ENCODE data around the gene EPHB1.

EPHB1 gene

DNA sequence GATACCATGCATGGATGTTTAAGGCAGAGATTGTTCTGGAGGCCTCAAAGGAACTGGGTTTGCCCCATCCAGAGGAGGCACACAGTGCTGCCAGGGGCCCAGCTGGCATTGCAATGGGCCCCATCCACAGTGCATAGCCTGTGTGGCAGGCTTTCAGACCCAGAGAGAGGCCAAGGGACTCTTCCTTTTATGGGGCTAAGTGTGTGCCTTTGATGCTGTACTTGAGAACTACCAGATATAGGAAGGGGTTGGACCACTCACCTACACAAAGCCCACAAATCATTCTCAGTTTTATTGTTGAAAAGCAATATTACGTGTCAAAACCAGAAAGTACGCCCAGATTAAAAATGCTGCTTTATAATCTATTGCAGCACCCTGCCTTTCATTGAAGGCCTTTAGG is 134.9 kb downstream of the EPHB1 start:
- Histone ChIP-seq H3K36me3 (ENCODE audit: control insufficient read depth, insufficient read depth, low read length) (no peaks in the 10 kb centered on the region), H3K27ac (ENCODE audit: low read depth, low read length) (no peak overlapping the region), H3K27me3 (ENCODE audit: control insufficient read depth, insufficient read depth, low read length) (no peaks in the 10 kb centered on the region), H3K9ac (ENCODE audit: low read depth, low read length) (no peak overlapping the region), H3K9me3 (ENCODE audit: control insufficient read depth, insufficient read depth, low read length) (peaks cover under 1% of the 10 kb centered on the region; the same call in 1 of the 2 replicates), H3K4me1 (ENCODE audit: control insufficient read depth, insufficient read depth, low read length) (peaks cover 10% of the 10 kb centered on the region), H3K4me3 (ENCODE audit: low read depth, low read length) (no peak overlapping the region)

DNA sequence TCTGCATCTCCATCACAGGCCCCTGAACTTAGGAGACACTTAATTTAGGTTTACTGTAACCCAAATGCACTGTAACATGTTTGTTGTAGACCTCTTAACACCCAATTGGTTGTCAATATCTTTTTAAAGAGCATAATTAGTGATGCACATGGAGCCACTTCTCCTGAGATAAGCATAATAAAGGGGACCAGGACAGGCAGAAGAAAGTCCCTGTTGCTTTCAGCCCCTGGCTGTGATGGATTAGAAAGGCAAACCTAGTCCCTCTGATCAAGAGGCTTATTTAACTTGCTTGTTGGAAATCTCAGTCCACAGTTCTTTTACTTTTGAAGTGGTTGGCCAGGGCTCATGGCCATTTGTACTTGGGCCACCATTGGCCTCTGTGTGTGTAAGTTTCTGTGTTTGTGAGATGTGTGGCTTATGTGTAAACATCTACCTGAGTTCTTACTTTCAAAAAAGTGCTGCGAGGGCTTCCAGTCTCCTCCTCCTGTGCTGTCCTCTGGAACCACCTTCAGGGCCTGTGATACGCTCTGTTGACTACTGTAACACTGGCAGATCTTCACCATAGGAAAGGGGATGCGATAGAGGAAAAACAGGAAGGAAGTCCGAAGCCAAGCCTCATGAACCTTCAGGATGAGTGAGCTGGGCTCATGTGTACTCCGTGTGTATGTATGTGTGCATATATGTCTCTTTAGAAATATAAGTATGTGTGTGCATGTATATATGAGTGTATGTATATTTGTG is 136.2 kb downstream of the EPHB1 start:
- H3K4me1 ChIP-seq (ENCODE audit: control insufficient read depth, insufficient read depth, low read length), result peaks cover 10% of the 10 kb centered on the region
- no peaks in the 10 kb centered on the region for H3K36me3 ChIP-seq (ENCODE audit: control insufficient read depth, insufficient read depth, low read length)
- H3K9ac ChIP-seq (ENCODE audit: low read depth, low read length), result no peak overlapping the region
- no peaks in the 10 kb centered on the region for H3K9me3 ChIP-seq (ENCODE audit: control insufficient read depth, insufficient read depth, low read length)
- H3K4me3 ChIP-seq (ENCODE audit: low read depth, low read length), result no peak overlapping the region
- H3K27ac ChIP-seq (ENCODE audit: low read depth, low read length), result peak overlapping the region; percentile 41
- no peaks in the 10 kb centered on the region for H3K27me3 ChIP-seq (ENCODE audit: control insufficient read depth, insufficient read depth, low read length)

- H3K27me3 ChIP-seq (ENCODE audit: control insufficient read depth, insufficient read depth, low read length), result no peaks in the 10 kb centered on the region
- H3K4me1 ChIP-seq (ENCODE audit: control insufficient read depth, insufficient read depth, low read length), result peaks cover 14% of the 10 kb centered on the region
- H3K36me3 ChIP-seq (ENCODE audit: control insufficient read depth, insufficient read depth, low read length), result no peaks in the 10 kb centered on the region
- no peaks in the 10 kb centered on the region for H3K9me3 ChIP-seq (ENCODE audit: control insufficient read depth, insufficient read depth, low read length)
- H3K4me3 ChIP-seq (ENCODE audit: low read depth, low read length), result no peak overlapping the region
- no peak overlapping the region for H3K27ac ChIP-seq (ENCODE audit: low read depth, low read length)
- no peak overlapping the region for H3K9ac ChIP-seq (ENCODE audit: low read depth, low read length)
These were observed 137.0 kb downstream of the EPHB1 start for GRCh38 chr3:134932035-134932434.

DNA sequence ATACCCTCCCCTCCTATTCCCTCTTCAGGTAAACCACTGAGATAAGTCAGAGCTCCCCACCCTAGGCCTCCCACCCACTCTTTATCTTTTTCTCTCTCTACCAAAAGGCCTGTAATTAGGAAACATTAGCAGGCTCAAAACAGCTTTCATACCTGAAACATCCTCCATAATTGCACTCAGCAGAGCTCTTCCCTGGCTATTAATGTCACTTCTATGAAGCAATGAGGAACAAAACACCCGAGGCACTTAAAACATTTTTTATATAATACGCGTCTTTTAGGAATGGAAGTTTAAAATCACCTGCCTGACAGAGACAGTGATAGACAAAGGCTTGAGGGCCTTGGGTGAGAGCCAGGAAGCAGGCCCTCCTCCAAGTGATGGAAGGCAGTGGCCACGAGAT is 138.9 kb downstream of the EPHB1 start:
- H3K4me1 ChIP-seq (ENCODE audit: control insufficient read depth, insufficient read depth, low read length), result peaks cover 31% of the 10 kb centered on the region
- no peaks in the 10 kb centered on the region for H3K9me3 ChIP-seq (ENCODE audit: control insufficient read depth, insufficient read depth, low read length)
- no peak overlapping the region for H3K4me3 ChIP-seq (ENCODE audit: low read depth, low read length)
- no peaks in the 10 kb centered on the region for H3K36me3 ChIP-seq (ENCODE audit: control insufficient read depth, insufficient read depth, low read length)
- H3K27me3 ChIP-seq (ENCODE audit: control insufficient read depth, insufficient read depth, low read length), result no peaks in the 10 kb centered on the region; the same call in 1 of the 2 replicates
- H3K27ac ChIP-seq (ENCODE audit: low read depth, low read length), result no peak overlapping the region
- H3K9ac ChIP-seq (ENCODE audit: low read depth, low read length), result no peak overlapping the region

DNA sequence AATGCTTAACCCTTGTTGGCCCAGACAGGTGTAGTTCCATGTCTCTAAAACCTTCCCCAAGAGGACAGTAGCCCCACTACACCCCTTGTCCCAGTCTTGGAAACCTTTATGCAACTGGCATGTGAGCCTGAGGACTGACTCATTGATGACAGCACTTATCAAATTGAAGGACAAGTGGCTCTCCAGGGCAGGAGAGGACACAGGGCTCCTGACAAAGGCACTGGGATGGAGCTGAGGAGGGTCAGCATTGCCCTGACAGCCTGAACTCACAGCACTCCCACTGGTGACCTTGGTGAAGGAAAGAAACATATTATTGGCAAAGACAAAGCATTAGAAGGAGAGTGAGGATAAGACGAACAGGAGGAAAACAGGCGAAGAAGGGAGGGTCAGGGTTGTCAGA is 139.9 kb downstream of the EPHB1 start:
- no peak overlapping the region for H3K4me3 ChIP-seq (ENCODE audit: low read depth, low read length)
- H3K27ac ChIP-seq (ENCODE audit: low read depth, low read length), result no peak overlapping the region
- peaks cover 4% of the 10 kb centered on the region; the same call in 1 of the 2 replicates for H3K27me3 ChIP-seq (ENCODE audit: control insufficient read depth, insufficient read depth, low read length)
- H3K9me3 ChIP-seq (ENCODE audit: control insufficient read depth, insufficient read depth, low read length), result no peaks in the 10 kb centered on the region
- no peak overlapping the region for H3K9ac ChIP-seq (ENCODE audit: low read depth, low read length)
- no peaks in the 10 kb centered on the region for H3K36me3 ChIP-seq (ENCODE audit: control insufficient read depth, insufficient read depth, low read length)
- H3K4me1 ChIP-seq (ENCODE audit: control insufficient read depth, insufficient read depth, low read length), result peaks cover 38% of the 10 kb centered on the region

DNA sequence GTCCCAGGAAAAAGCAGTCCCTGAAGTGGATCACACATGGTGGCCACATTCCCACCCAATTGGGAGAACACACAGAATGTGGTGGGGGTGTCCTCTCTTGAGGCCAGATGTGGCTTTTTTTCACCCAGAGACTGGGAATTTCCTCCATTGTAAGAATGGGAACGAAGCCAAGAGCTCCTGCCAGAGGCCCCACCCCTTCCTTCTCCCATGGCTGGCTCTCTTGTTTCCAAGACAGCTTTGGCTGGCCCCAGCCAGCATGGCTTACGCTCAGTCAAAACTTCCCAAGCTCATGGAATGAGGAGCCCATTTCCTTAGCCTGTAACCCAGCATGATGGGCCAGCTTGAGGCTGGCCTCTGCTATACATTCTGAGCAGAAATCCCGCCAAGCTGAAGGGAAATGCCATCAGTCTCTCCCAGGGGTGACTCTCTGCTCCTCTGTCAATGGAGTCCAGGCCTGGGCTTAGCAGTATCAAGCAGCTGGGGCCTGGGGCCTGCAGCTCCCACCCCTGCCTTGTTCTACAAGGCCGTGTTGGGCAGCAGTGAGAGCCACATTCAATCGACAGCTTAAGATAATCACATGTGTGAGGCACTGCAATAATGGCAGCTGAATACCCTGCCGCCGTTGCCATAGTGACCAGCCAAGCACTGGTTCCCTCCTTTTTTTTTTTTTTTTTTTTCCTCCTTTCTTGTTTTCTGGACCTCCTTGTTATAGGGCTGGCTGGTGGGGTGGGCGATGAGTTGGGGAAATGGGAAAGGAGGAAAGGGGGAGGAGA is 142.4 kb downstream of the EPHB1 start:
- peak overlapping the region; percentile 85 for H3K27ac ChIP-seq (ENCODE audit: low read depth, low read length)

GRCh38 chr3:134938029-134938525 is 143.0 kb downstream of the EPHB1 start:
- H3K9me3 ChIP-seq (ENCODE audit: control insufficient read depth, insufficient read depth, low read length), result no peaks in the 10 kb centered on the region
- H3K36me3 ChIP-seq (ENCODE audit: control insufficient read depth, insufficient read depth, low read length), result no peaks in the 10 kb centered on the region
- H3K9ac ChIP-seq (ENCODE audit: low read depth, low read length), result no peak overlapping the region
- H3K27ac ChIP-seq (ENCODE audit: low read depth, low read length), result peak overlapping the region; percentile 64
- H3K4me3 ChIP-seq (ENCODE audit: low read depth, low read length), result no peak overlapping the region
- H3K4me1 ChIP-seq (ENCODE audit: control insufficient read depth, insufficient read depth, low read length), result peaks cover 40% of the 10 kb centered on the region
- H3K27me3 ChIP-seq (ENCODE audit: control insufficient read depth, insufficient read depth, low read length), result peaks cover 11% of the 10 kb centered on the region

More for the DNA sequence above, 142.4 kb downstream of the EPHB1 start:
- Histone ChIP-seq H3K36me3 (ENCODE audit: control insufficient read depth, insufficient read depth, low read length) (no peaks in the 10 kb centered on the region), H3K4me1 (ENCODE audit: control insufficient read depth, insufficient read depth, low read length) (peaks cover 38% of the 10 kb centered on the region), H3K27me3 (ENCODE audit: control insufficient read depth, insufficient read depth, low read length) (peaks cover 11% of the 10 kb centered on the region), H3K9ac (ENCODE audit: low read depth, low read length) (no peak overlapping the region), H3K4me3 (ENCODE audit: low read depth, low read length) (no peak overlapping the region), H3K9me3 (ENCODE audit: control insufficient read depth, insufficient read depth, low read length) (no peaks in the 10 kb centered on the region)

DNA sequence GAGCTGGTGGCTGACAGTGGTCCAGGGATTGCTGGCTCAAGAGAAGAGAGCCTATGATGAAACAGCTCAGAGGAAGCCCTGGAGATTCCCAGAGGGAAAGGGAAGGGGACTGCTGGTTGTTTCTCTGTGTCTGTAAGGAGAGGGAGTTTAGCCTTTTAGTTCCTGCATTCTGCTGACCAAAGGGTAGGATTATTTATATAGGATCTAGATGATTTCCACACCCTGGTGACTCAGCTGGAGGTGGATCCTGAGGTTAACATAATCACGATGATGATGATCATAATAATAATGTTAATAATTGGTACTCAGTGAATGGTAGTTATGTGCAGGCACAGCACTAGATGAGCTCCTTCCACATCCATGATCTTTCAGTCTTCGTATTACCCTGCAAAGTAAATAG is 144.9 kb downstream of the EPHB1 start:
- H3K9ac ChIP-seq (ENCODE audit: low read depth, low read length), result no peak overlapping the region
- H3K27ac ChIP-seq (ENCODE audit: low read depth, low read length), result no peak overlapping the region
- peaks cover 40% of the 10 kb centered on the region for H3K4me1 ChIP-seq (ENCODE audit: control insufficient read depth, insufficient read depth, low read length)
- H3K36me3 ChIP-seq (ENCODE audit: control insufficient read depth, insufficient read depth, low read length), result no peaks in the 10 kb centered on the region
- H3K27me3 ChIP-seq (ENCODE audit: control insufficient read depth, insufficient read depth, low read length), result peaks cover 11% of the 10 kb centered on the region
- no peak overlapping the region for H3K4me3 ChIP-seq (ENCODE audit: low read depth, low read length)
- no peaks in the 10 kb centered on the region for H3K9me3 ChIP-seq (ENCODE audit: control insufficient read depth, insufficient read depth, low read length)

- Histone ChIP-seq H3K9ac (ENCODE audit: low read depth, low read length) (no peak overlapping the region), H3K27ac (ENCODE audit: low read depth, low read length) (no peak overlapping the region), H3K9me3 (ENCODE audit: control insufficient read depth, insufficient read depth, low read length) (no peaks in the 10 kb centered on the region), H3K27me3 (ENCODE audit: control insufficient read depth, insufficient read depth, low read length) (peaks cover 11% of the 10 kb centered on the region), H3K4me3 (ENCODE audit: low read depth, low read length) (no peak overlapping the region), H3K36me3 (ENCODE audit: control insufficient read depth, insufficient read depth, low read length) (no peaks in the 10 kb centered on the region), H3K4me1 (ENCODE audit: control insufficient read depth, insufficient read depth, low read length) (peaks cover 38% of the 10 kb centered on the region)
These were observed 146.8 kb downstream of the EPHB1 start for GRCh38 chr3:134941820-134942219.

DNA sequence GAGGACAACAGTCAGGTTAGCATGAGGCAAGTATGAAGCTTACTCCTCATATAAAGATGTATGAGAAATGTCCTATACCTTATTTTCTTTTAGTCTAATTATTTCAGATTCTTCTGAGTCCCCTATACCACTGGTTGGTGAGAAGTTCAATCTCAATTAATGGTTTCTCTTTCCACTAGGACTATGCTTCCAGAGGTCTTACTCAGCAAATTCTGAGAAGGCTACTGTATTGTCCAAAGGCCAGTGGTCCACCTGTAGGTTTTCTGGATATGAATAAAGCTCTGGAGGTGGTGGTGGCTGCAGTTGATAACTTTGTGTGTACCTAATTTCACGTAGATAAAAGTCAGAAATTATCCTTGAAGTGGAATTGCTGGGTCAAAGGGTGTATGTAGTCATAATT is 149.4 kb downstream of the EPHB1 start:
- peaks cover 11% of the 10 kb centered on the region for H3K27me3 ChIP-seq (ENCODE audit: control insufficient read depth, insufficient read depth, low read length)
- H3K4me3 ChIP-seq (ENCODE audit: low read depth, low read length), result no peak overlapping the region
- peaks cover 14% of the 10 kb centered on the region for H3K4me1 ChIP-seq (ENCODE audit: control insufficient read depth, insufficient read depth, low read length)
- H3K9me3 ChIP-seq (ENCODE audit: control insufficient read depth, insufficient read depth, low read length), result no peaks in the 10 kb centered on the region
- H3K36me3 ChIP-seq (ENCODE audit: control insufficient read depth, insufficient read depth, low read length), result no peaks in the 10 kb centered on the region
- H3K27ac ChIP-seq (ENCODE audit: low read depth, low read length), result no peak overlapping the region
- no peak overlapping the region for H3K9ac ChIP-seq (ENCODE audit: low read depth, low read length)

DNA sequence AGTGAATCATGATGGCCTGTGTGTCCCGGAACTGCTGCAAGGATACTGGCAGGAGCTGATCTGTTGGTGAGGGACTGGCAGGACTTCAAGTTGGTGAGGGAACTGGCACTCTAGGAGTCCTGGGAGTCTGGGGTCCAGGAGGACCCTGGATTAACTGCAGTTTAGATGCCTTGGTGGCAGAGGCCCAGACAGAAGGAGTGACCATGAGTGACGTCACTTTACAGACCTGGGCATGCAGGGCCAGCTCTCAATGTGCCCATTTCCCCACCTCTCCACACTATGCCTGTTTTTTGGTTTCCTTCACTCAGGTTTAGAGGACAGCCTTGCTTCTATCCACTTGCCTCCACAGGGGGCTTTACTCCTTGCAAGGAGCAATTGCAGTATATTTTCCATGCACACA is 154.1 kb downstream of the EPHB1 start:
- Histone ChIP-seq H3K4me3 (ENCODE audit: low read depth, low read length) (no peak overlapping the region), H3K36me3 (ENCODE audit: control insufficient read depth, insufficient read depth, low read length) (no peaks in the 10 kb centered on the region), H3K9me3 (ENCODE audit: control insufficient read depth, insufficient read depth, low read length) (peaks cover 16% of the 10 kb centered on the region), H3K4me1 (ENCODE audit: control insufficient read depth, insufficient read depth, low read length) (no peaks in the 10 kb centered on the region), H3K27me3 (ENCODE audit: control insufficient read depth, insufficient read depth, low read length) (no peaks in the 10 kb centered on the region), H3K27ac (ENCODE audit: low read depth, low read length) (no peak overlapping the region), H3K9ac (ENCODE audit: low read depth, low read length) (no peak overlapping the region)
